ENCODE measurements around the gene IRX4.

- TF ChIP-seq CTCF (IDR thresholded peaks at IDR 0.05), result no peak
- no peak for TF ChIP-seq POLR2A (IDR thresholded peaks at IDR 0.05)
- TF ChIP-seq EP300 (IDR thresholded peaks at IDR 0.05), result no peak
- TF ChIP-seq POLR2AphosphoS5 (IDR thresholded peaks at IDR 0.05), result no peak
These were observed 41.8 kb downstream of the IRX4 start for GRCh38 chr5:1840741-1841521.
